SU-DHL-6 (cell line): ENCODE measurements around the gene FBXO41.
A peak's percentile ranks its signal among the peaks of the same experiment; 100 is the strongest.

Source experiments
- H2AFZ ChIP-seq: fragments of 200-600 bp; sonication (generic); 2 replicates; pipeline ENCODE4 v1.6.1; 2014; ENCODE audit warnings: low read depth, mild to moderate bottlenecking, moderate library complexity, mixed read lengths, antibody characterized with exemption, low read length; ENCODE audit not compliant: severe bottlenecking
- H3F3A ChIP-seq: fragments of 200-600 bp; shearing (Covaris generic); 2 replicates; pipeline ENCODE4 v1.6.0; 2016; ENCODE audit warnings: antibody characterized with exemption, mild to moderate bottlenecking; ENCODE audit not compliant: insufficient read depth
- H3K27ac ChIP-seq: fragments of 200-600 bp; sonication (generic); 2 replicates; pipeline ENCODE4 v1.5.1; 2016; ENCODE audit warnings: low read depth, mild to moderate bottlenecking, low read length, moderate library complexity, mixed read lengths
- H3K27me3 ChIP-seq: fragments of 200-600 bp; sonication (generic), shearing (Covaris generic); 2 replicates; pipeline ENCODE4 v1.6.0; 2014; ENCODE audit warnings: mild to moderate bottlenecking, low read length
- H3K36me3 ChIP-seq: fragments of 200-600 bp; sonication (generic); 2 replicates; pipeline ENCODE4 v1.6.1; 2014; ENCODE audit warnings: mild to moderate bottlenecking, low read length, mixed read lengths
- H3K4me2 ChIP-seq: fragments of 300-600, 200-600 bp; shearing (Covaris generic), sonication (generic); 2 replicates; pipeline ENCODE4 v1.6.0; 2014; ENCODE audit warnings: low read length, low read depth, mild to moderate bottlenecking; ENCODE audit not compliant: poor library complexity, severe bottlenecking
- H3K4me3 ChIP-seq: fragments of 200-600 bp; sonication (generic); 2 replicates; pipeline ENCODE4 v1.5.1; 2014; ENCODE audit warnings: antibody characterized with exemption, low read length, mild to moderate bottlenecking, mixed read lengths; ENCODE audit not compliant: insufficient read depth, poor library complexity, severe bottlenecking
- H3K79me2 ChIP-seq: fragments of 200-600 bp; sonication (generic); 2 replicates; pipeline ENCODE4 v1.6.1; 2014; ENCODE audit warnings: mild to moderate bottlenecking, low read length, moderate library complexity; ENCODE audit not compliant: insufficient read depth
- H3K9ac ChIP-seq: fragments of 200-600 bp; sonication (generic); 2 replicates; pipeline ENCODE4 v1.7.0; 2014; ENCODE audit warnings: mild to moderate bottlenecking, low read length
- H3K9me2 ChIP-seq: fragments of 200-600 bp; sonication (generic); replicated peaks from 2 replicates; pipeline ENCODE4 v1.6.1; 2014; ENCODE audit warnings: low read length; ENCODE audit not compliant: insufficient read depth
- H3K9me3 ChIP-seq: fragments of 200-600 bp; sonication (generic); 2 replicates; pipeline ENCODE4 v1.6.1; 2014; ENCODE audit warnings: low read length, mixed read lengths; ENCODE audit not compliant: insufficient read depth
- H4K20me1 ChIP-seq: fragments of 200-600 bp; sonication (generic); 2 replicates; pipeline ENCODE4 v1.6.1; 2014; ENCODE audit warnings: low read depth, mild to moderate bottlenecking, antibody characterized with exemption, low read length, moderate library complexity, mixed read lengths
- CTCF ChIP-seq: fragments of 200-600 bp; sonication (generic); IDR thresholded peaks from one replicate; pipeline ENCODE4 v1.5.1; 2017; ENCODE audit warnings: antibody characterized with exemption, mild to moderate bottlenecking, low read length, moderate library complexity; ENCODE audit not compliant: insufficient read depth, poor library complexity, severe bottlenecking
- EZH2phosphoT487 ChIP-seq: fragments of 200-600 bp; sonication (generic), shearing (Covaris generic); conservative IDR thresholded peaks from 2 replicates; pipeline ENCODE4 v1.6.1; 2018; ENCODE audit warnings: mild to moderate bottlenecking, antibody characterized with exemption, low read length, moderate library complexity, mixed read lengths

The FBXO41 gene

DNA sequence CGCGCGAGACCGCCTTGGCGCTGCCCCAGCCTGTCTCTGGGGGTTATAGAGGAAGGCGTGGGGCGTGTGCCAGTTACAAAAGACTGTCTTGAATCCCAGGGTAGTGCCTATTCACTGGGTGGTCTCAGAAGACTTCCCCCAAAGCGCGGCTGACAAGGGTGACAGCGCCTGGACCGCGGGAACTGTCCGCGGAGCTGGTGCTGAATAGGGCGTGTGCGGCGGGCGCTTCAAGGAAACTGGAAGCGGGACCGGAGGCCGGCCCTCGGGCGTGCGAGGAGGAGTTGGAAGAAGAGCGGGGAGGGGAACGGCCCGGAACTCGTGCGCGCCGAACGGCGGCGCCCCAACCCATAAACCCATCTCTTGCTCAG lies 6.8 kb upstream of the FBXO41 start:
- H3K9me3 ChIP-seq: no peaks in the 10 kb centered on the region
- no peak overlapping the region for H3K9ac ChIP-seq
- H3F3A ChIP-seq: no peaks in the 10 kb centered on the region

DNA sequence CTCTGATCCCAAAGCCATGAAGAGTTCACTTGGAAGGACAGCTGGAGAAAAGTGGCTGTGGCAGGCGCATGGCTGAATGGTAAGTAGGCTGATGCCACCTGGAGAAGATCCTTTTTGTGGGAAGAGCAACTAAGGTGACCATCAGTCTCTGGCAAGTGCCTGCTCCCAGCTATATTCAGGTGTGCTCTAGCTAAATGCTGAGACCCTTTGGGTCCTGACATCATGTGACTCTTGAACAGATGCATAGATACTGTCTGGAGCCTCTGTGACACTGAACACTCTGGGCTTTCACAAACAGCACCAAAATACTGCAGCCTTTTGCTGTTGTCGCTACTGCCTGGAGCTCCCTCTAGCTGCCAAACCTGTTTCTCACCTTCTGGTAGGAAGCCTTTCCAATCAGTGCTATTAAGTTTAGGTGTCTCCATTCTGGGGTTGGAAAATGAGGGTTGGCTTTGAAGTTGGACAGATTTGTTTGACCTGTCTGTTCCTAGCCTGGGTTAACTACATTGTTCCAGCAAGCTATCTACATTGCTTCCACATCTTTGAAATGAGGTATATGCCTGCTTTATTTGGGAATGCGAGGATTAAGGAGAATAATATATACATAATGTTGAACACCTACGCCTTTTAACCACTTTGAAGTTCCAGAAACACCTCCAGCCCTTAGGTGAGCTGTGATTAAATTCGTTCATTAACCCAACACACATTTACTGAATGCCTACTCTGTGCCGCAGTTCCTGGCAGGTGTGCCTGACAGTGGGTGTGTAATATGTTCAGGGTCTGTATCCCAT lies 6.0 kb upstream of the FBXO41 start:
- Histone ChIP-seq H3K9me3 (no peaks in the 10 kb centered on the region), H3K27me3 (no peaks in the 10 kb centered on the region), H3K27ac (no peak overlapping the region), H3K9me2 (no peaks in the 10 kb centered on the region), H3K4me3 (no peak overlapping the region), H3K79me2 (no peaks in the 10 kb centered on the region), H3K9ac (no peak overlapping the region), H2AFZ (no peak overlapping the region), H3K4me2 (no peak overlapping the region), H3F3A (0 out of 2 replicates have a peak, but pooled peaks cover 3% of the 10 kb centered on the region), H4K20me1 (no peaks in the 10 kb centered on the region), H3K36me3 (no peaks in the 10 kb centered on the region)
- no peak for TF ChIP-seq EZH2phosphoT487
- TF ChIP-seq CTCF: peak; percentile 69

More for the DNA sequence above, 6.8 kb upstream of the FBXO41 start:
- H3K4me3 ChIP-seq: no peak overlapping the region
- H3K27ac ChIP-seq: no peak overlapping the region
- no peaks in the 10 kb centered on the region for H3K36me3 ChIP-seq
- H3K79me2 ChIP-seq: no peaks in the 10 kb centered on the region
- no peaks in the 10 kb centered on the region for H3K9me2 ChIP-seq
- no peak overlapping the region for H3K4me2 ChIP-seq
- H4K20me1 ChIP-seq: no peaks in the 10 kb centered on the region
- no peak for TF ChIP-seq EZH2phosphoT487
- H2AFZ ChIP-seq: no peak overlapping the region
- no peaks in the 10 kb centered on the region for H3K27me3 ChIP-seq

DNA sequence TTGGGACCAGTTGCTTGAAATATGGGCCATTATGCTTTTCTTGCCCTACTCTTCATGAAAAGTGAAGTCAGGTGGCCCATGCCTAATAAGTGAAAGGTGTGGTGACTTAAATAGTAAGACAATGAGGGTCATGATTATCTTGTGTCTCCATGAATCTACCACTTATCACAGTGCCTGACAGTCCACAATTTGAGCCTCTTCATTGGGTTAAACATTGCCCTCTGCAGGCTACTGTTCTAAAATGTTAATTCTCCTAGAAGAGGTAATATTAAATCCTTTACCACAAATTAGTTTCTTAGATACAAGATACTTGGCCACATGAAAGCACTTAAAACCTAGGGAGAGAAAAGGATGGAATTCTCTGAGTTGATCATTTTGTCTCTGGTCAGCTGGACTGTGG lies 5.0 kb upstream of the FBXO41 start:
- H2AFZ ChIP-seq: no peak overlapping the region
- H3K9me3 ChIP-seq: no peaks in the 10 kb centered on the region
- no peak overlapping the region for H3K4me2 ChIP-seq
- H3K27ac ChIP-seq: no peak overlapping the region
- H3K4me3 ChIP-seq: no peak overlapping the region
- no peaks in the 10 kb centered on the region for H3K36me3 ChIP-seq
- H3F3A ChIP-seq: 0 out of 2 replicates have a peak, but pooled peaks cover 3% of the 10 kb centered on the region
- H4K20me1 ChIP-seq: no peaks in the 10 kb centered on the region
- H3K9ac ChIP-seq: no peak overlapping the region
- H3K9me2 ChIP-seq: no peaks in the 10 kb centered on the region
- no peaks in the 10 kb centered on the region for H3K27me3 ChIP-seq
- TF ChIP-seq CTCF (no peak), EZH2phosphoT487 (no peak)
- no peaks in the 10 kb centered on the region; the same call in 1 of the 2 replicates for H3K79me2 ChIP-seq

DNA sequence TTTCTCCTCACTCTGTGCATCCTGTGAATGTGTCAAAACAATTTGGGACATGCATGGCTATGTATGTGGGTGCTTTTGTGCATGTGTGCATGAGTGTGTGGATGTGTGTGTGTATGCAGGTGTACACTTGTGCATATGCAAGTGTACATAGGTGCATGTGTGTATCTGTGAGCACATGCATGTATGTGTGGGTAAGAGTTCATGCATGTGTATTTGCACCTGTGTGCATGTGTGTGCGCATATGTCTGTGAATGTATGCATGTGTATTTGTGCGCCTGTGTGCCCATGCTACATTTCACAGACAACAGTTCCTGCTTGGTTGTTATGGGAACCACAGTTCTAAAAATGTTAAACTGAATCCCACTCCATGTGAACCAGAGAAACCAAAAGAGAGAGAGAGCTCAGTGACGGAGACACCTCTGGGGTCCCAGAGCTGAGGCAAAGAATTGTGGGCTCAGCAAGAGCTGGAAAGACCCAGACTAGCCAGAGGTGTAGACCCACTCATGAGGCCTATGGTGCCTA lies 1.9 kb upstream of the FBXO41 start:
- H3K9me3 ChIP-seq: no peaks in the 10 kb centered on the region

More for the DNA sequence above, 1.9 kb upstream of the FBXO41 start:
- TF ChIP-seq CTCF (no peak), EZH2phosphoT487 (no peak)
- H3K27me3 ChIP-seq: no peaks in the 10 kb centered on the region
- H4K20me1 ChIP-seq: no peaks in the 10 kb centered on the region
- no peak overlapping the region for H3K4me3 ChIP-seq
- H3K36me3 ChIP-seq: no peaks in the 10 kb centered on the region
- H3F3A ChIP-seq: 0 out of 2 replicates have a peak, but pooled peaks cover 3% of the 10 kb centered on the region
- no peaks in the 10 kb centered on the region for H3K9me2 ChIP-seq
- H3K27ac ChIP-seq: no peak overlapping the region
- peaks cover 30% of the 10 kb centered on the region for H3K79me2 ChIP-seq
- no peak overlapping the region for H3K4me2 ChIP-seq
- H2AFZ ChIP-seq: no peak overlapping the region
- no peak overlapping the region for H3K9ac ChIP-seq
